ENCODE measurements around the gene RGS3. TPM values are rescaled to one million over a fixed set of nuclear protein-coding genes. Genes with fewer than 3 reads are reported as not detected.

RGS3 gene
- 36.7 and 41.0 TPM in 2 replicates for total RNA-seq
- long read RNA-seq, transcript RGS3-211 (5 exons, 2,155 nt) = major isoform, 26 of 33 reads
- long read RNA-seq, partial matches to known transcripts = 2 of 33 reads
- long read RNA-seq, other reads (novel, unspliced or antisense) = 5 of 33 reads

DNA sequence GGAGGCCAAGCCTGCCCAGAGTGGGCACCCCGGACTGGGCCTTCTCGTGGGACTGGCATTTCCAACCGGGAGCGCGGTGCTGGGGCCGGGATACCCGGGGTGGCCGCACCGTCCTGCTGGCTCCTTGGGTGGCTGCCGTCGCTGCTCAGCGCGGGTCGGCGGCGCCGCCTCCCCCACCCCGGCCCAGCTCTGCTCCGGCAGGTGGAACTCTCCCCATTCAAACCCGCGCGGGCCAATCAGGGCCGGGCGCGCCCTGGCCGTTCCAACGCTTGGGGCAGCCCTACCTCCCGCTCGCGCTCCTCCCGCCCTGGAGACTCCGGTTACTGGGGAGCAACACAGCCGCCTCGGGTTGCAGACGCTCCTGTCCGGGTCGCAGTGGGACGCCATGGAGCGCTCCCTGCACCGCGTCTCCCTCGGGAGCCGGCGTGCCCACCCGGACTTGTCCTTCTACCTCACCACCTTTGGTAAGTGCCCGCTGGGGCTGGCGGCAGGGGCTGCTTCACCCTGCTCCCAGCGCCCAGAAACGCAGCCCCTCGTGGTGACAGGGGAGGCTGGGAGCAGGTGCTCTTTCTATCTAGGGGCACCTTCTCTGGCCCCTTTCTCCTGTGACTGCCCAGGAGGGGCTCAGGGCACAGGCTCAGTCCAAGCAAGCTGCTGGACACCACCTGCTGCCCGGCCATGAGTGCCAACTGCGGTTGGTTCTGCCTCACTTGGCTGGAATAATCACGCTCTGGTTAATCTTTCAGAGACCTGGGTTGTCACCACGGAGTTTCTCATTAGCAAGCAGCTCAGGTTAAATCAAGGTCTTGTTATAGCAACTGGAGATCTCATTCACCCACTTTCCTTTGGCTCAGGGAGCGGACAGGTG lies at the start of gene RGS3:
Gene RGS3 (plus strand): TSS at position 310 of the 868 bp plus-strand sequence. CDS start 76 bp downstream, at position 386.
- Mint-ChIP-seq H3K36me3 (ENCODE audit: low read depth) (peaks cover 4% of the 10 kb centered on the region), H3K27me3 (ENCODE audit: low read depth) (peaks cover 16% of the 10 kb centered on the region), H3K4me3 (peak within 1 kb of the TSS; percentile 78), H3K27ac (ENCODE audit: unreplicated experiment) (no peak within 1 kb of the TSS), H3K4me1 (peaks cover 28% of the 10 kb centered on the region), H3K9me3 (peaks cover 8% of the 10 kb centered on the region)
- peak; percentile 42 for DNase-seq (ENCODE audit: low read depth, low spot score)
- TF ChIP-seq, protein P1, sequence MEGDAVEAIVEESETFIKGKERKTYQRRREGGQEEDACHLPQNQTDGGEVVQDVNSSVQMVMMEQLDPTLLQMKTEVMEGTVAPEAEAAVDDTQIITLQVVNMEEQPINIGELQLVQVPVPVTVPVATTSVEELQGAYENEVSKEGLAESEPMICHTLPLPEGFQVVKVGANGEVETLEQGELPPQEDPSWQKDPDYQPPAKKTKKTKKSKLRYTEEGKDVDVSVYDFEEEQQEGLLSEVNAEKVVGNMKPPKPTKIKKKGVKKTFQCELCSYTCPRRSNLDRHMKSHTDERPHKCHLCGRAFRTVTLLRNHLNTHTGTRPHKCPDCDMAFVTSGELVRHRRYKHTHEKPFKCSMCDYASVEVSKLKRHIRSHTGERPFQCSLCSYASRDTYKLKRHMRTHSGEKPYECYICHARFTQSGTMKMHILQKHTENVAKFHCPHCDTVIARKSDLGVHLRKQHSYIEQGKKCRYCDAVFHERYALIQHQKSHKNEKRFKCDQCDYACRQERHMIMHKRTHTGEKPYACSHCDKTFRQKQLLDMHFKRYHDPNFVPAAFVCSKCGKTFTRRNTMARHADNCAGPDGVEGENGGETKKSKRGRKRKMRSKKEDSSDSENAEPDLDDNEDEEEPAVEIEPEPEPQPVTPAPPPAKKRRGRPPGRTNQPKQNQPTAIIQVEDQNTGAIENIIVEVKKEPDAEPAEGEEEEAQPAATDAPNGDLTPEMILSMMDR (conservative IDR thresholded peaks at IDR 0.05) = no peak

DNA sequence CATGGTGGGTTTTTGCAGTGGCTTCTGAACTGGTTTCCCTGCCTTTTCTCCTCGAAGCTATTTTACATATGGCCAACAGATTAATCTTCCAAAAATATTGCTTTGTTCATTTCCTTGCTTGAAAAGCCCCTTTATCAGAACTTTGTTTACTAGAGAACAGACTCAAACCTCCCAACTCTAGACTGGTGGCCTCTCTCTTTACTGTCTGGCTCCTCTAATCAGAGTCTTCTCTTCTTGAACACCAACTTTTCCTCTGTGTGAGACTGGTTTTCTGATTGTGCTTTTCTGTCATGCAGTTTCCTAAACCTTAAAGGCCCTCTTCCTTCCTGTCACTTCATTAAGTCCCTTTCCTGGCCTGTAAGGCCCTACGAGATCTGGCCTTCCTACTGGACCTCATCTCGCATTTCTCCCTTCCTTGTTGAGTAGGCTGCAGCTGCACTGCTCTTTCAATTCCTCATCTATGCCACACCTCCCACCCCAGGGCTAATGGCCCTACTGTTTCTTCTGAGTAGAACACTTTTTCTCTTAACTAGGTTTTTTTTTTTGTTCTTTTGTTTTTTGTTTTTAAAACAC lies 47.3 kb upstream of the RGS3 start:
- H3K36me3 Mint-ChIP-seq (ENCODE audit: low read depth) = no peaks in the 10 kb centered on the region
- H3K27ac Mint-ChIP-seq (ENCODE audit: unreplicated experiment) = no peak overlapping the region
- TF ChIP-seq, protein P1 (conservative IDR thresholded peaks at IDR 0.05) = no peak
- no peak overlapping the region for H3K4me3 Mint-ChIP-seq
- H3K27me3 Mint-ChIP-seq (ENCODE audit: low read depth) = no peaks in the 10 kb centered on the region
- DNase-seq (ENCODE audit: low read depth, low spot score) = no peak
- H3K9me3 Mint-ChIP-seq = no peaks in the 10 kb centered on the region
- no peaks in the 10 kb centered on the region for H3K4me1 Mint-ChIP-seq

DNA sequence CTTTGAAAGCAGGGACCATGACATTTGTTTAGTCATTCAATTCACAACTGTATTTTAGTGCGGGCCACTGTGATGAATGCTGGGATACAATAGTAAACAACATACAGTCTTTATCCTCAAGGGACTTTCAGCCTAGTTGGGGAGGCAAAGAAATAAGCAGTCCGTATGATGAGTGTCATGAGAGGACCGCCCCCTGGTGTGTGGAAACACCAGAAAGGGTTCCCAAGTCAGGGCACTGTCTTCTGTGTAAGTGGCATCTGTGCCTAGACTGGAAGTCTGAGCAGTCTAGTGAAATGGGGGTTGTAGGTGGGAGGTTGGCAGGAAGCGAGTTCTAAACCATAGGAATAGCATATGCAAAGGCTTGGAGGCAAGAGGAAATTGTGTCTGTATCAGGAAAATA lies 46.2 kb upstream of the RGS3 start:
- H3K27me3 Mint-ChIP-seq (ENCODE audit: low read depth) = no peaks in the 10 kb centered on the region
- H3K4me1 Mint-ChIP-seq = no peaks in the 10 kb centered on the region
- no peaks in the 10 kb centered on the region for H3K9me3 Mint-ChIP-seq
- DNase-seq (ENCODE audit: low read depth, low spot score) = no peak
- TF ChIP-seq, protein P1 (conservative IDR thresholded peaks at IDR 0.05) = no peak
- no peak overlapping the region for H3K27ac Mint-ChIP-seq (ENCODE audit: unreplicated experiment)
- no peaks in the 10 kb centered on the region for H3K36me3 Mint-ChIP-seq (ENCODE audit: low read depth)
- H3K4me3 Mint-ChIP-seq = no peak overlapping the region

DNA sequence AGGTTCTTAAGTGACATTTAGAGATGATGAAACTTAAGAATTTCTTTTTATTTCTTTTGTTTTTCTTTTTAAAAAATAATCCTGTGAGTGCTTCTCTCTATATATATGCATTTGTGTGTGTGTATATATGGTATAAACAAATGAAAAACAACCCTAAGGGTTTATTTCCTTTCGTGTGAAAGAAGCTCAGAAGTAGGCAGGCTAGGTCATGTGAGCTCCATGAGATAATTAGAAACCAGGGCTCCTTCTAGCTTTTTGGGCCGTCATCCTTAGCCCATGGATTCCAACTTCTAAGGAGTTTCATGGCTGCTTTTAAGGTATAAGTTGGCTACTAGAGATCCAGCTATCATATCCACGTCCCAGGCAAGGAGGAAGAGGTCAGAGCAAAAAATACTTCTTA lies 41.8 kb upstream of the RGS3 start:
- Mint-ChIP-seq H3K4me3 (no peak overlapping the region), H3K27me3 (ENCODE audit: low read depth) (peaks cover 6% of the 10 kb centered on the region), H3K4me1 (no peaks in the 10 kb centered on the region), H3K36me3 (ENCODE audit: low read depth) (no peaks in the 10 kb centered on the region), H3K9me3 (no peaks in the 10 kb centered on the region), H3K27ac (ENCODE audit: unreplicated experiment) (no peak overlapping the region)
- DNase-seq (ENCODE audit: low read depth, low spot score) = no peak
- TF ChIP-seq, protein P1 (conservative IDR thresholded peaks at IDR 0.05) = no peak

DNA sequence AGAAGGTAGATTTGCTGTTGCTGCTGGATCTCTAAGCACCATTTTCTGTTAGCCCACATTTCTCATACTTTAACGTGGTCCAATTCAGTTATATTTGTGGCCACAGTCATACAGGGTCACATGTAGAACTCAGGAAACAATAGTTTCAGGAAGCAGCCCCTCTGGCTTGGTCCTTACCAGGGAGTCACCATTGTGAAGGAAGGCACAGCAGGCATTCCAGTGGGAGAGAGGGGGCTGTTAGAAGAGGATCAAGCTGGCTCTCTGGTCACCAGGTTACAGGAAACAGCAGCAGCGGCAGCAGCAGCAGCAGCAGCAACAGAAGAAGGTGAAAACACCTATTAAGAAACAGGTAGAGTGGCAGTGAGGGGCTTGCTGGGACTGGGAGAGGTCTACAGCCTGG lies 38.5 kb upstream of the RGS3 start:
- no peaks in the 10 kb centered on the region for H3K4me1 Mint-ChIP-seq
- no peaks in the 10 kb centered on the region for H3K36me3 Mint-ChIP-seq (ENCODE audit: low read depth)
- no peaks in the 10 kb centered on the region for H3K9me3 Mint-ChIP-seq
- H3K4me3 Mint-ChIP-seq = no peak overlapping the region
- H3K27ac Mint-ChIP-seq (ENCODE audit: unreplicated experiment) = no peak overlapping the region
- TF ChIP-seq, protein P1 (conservative IDR thresholded peaks at IDR 0.05) = no peak
- no peak for DNase-seq (ENCODE audit: low read depth, low spot score)
- peaks cover 6% of the 10 kb centered on the region for H3K27me3 Mint-ChIP-seq (ENCODE audit: low read depth)
